Thymus (tissue), 11 donors: ENCODE measurements around the gene CRIM1. TPM values are rescaled to one million over a fixed set of nuclear protein-coding genes. Genes with fewer than 3 reads are reported as not detected.

Source experiments
- DNase-seq, 9 donors: peaks; one replicate each; pipeline ENCODE4 v3.0.0-alpha.2; 2013; ENCODE audit warnings: low spot score in 9 of 9, low read depth in 6 of 9, missing footprints in 1 of 9
- H3K27ac ChIP-seq, 2 donors: one replicate each; pipeline ENCODE4 v1.5.1; 2013; ENCODE audit warnings: control low read depth in 1 of 2, low read depth in 1 of 2, low read length in 1 of 2, mild to moderate bottlenecking in 1 of 2, moderate library complexity in 1 of 2
- H3K27me3 ChIP-seq, 2 donors: one replicate each; pipeline ENCODE4 v1.5.1; 2013; ENCODE audit warnings: low read length in 1 of 2; ENCODE audit not compliant: control insufficient read depth in 2 of 2, insufficient read depth in 1 of 2
- H3K36me3 ChIP-seq, 2 donors: one replicate each; pipeline ENCODE4 v1.5.1; 2013; ENCODE audit warnings: low read length in 1 of 2, mild to moderate bottlenecking in 1 of 2, moderate library complexity in 1 of 2; ENCODE audit not compliant: control insufficient read depth in 2 of 2, insufficient read depth in 2 of 2
- H3K4me1 ChIP-seq, 2 donors: one replicate each; pipeline ENCODE4 v1.5.1; 2013; ENCODE audit warnings: low read length in 2 of 2; ENCODE audit not compliant: control insufficient read depth in 2 of 2, insufficient read depth in 2 of 2
- H3K4me3 ChIP-seq, 2 donors: one replicate each; pipeline ENCODE4 v1.5.1; 2013; ENCODE audit warnings: low read length in 2 of 2, control low read depth in 1 of 2, mild to moderate bottlenecking in 1 of 2
- H3K9me3 ChIP-seq, 2 donors: one replicate each; pipeline ENCODE4 v1.5.1; 2013; ENCODE audit warnings: low read length in 1 of 2, mild to moderate bottlenecking in 1 of 2; ENCODE audit not compliant: control insufficient read depth in 2 of 2, insufficient read depth in 1 of 2
- WGBS: extraction: QIAGEN DNeasy Blood & Tissue Kit; methylation state at CpG from one replicate; pipeline ENCODE4 v1.1.7; 2013; 5-methylcytosine and 5-hydroxymethylcytosine counted together
- polyA plus RNA-seq: library from polyadenylated mRNA; stranded (reverse); fragments of 200-250 nt; gene quantifications from one replicate; pipeline ENCODE4 v1.2.3, GENCODE V29; 2013
- total RNA-seq: library from RNA; stranded (reverse); fragments of 120-200 nt; gene quantifications from one replicate; pipeline ENCODE4 v1.2.4, GENCODE V29; 2013
- donor health status: healthy.

CRIM1 gene
- total and polyA plus RNA-seq, 2 donors = 9.1 to 24.3 TPM

DNA sequence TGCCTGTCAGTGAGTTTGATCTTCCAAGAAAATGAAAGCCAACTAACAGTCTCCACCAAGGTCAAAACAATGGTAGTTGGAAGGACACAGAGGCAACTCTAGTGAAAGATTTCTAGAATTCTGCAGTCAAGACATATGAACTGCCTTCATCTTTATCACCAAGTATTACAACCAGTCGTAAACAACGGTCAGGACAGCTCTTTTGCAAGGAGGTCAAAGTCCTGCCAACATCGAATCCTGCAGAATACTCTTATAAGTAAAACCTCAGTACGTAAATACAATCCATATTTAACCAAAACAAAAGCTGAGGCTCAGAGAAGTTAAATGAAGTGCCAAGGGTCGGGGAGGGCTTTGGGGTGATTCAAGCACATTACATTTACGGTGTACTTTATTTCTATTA, 239.3 kb downstream of the CRIM1 start:
- no peak for DNase-seq
- H3K4me1 ChIP-seq = peaks cover 6 to 13% of the 10 kb centered on the region in 2 donors
- 98% methylated on average over 6 of the region's 6 CpGs for WGBS

DNA sequence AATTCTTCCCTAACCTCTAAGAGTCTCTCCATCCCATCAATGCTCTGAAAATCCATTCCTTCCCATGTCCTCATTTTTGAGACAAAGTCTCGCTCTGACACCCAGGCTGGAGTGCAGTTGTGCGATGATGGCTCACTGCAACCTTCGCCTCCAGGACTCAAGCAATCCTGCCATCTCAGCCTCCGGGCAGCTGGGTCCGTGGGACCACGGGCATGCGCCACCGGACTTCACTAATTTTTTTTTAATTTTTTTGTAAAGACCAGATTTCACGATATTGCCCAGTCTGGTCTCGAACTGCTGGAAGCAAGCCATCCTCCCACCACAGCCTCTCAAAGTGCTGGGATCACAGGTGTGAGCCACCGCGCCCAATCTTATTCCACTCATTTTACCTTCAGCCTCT, 240.8 kb downstream of the CRIM1 start:
- DNase-seq = no peak
- Histone ChIP-seq H3K9me3 (no peaks in the 10 kb centered on the region), H3K27me3 (no peaks in the 10 kb centered on the region), H3K27ac (no peak overlapping the region), H3K4me3 (no peak overlapping the region), H3K4me1 (peaks cover 6 to 13% of the 10 kb centered on the region in 2 donors), H3K36me3 (peaks cover 0 to 4% of the 10 kb centered on the region in 2 donors)
- WGBS = 99% methylated on average over 12 of the region's 12 CpGs

More for the DNA sequence above, 239.3 kb downstream of the CRIM1 start:
- Histone ChIP-seq H3K9me3 (no peaks in the 10 kb centered on the region), H3K36me3 (peaks cover 7 to 8% of the 10 kb centered on the region in 2 donors), H3K27ac (no peak overlapping the region), H3K27me3 (no peaks in the 10 kb centered on the region), H3K4me3 (no peak overlapping the region)

- no peaks in the 10 kb centered on the region for H3K27me3 ChIP-seq
- H3K4me1 ChIP-seq = peaks cover 6 to 13% of the 10 kb centered on the region in 2 donors
- WGBS = 41% methylated on average over 19 of the region's 19 CpGs
- peaks cover 0 to 4% of the 10 kb centered on the region in 2 donors for H3K36me3 ChIP-seq
- DNase-seq = peak in 3 of 9 donors; percentile 1 to 3 (median 2)
- no peak overlapping the region for H3K27ac ChIP-seq
- no peaks in the 10 kb centered on the region for H3K9me3 ChIP-seq
- H3K4me3 ChIP-seq = peak overlapping the region; percentile 72 to 86
Observed at GRCh38 chr2:36597003-36597531, 241.5 kb downstream of the CRIM1 start.

- Histone ChIP-seq H3K9me3 (no peaks in the 10 kb centered on the region), H3K4me1 (peaks cover 6 to 13% of the 10 kb centered on the region in 2 donors), H3K4me3 (peak within 1 kb of the TSS; percentile 72 to 86), H3K36me3 (peaks cover 0 to 4% of the 10 kb centered on the region in 2 donors), H3K27ac (peak within 1 kb of the TSS; percentile 32 to 85), H3K27me3 (no peaks in the 10 kb centered on the region)
- WGBS = under 1% methylated on average over 81 of the region's 81 CpGs
- peak in 8 of 9 donors; percentile 22 to 68 (median 39) for DNase-seq
Observed at GRCh38 chr2:36597532-36598377, 242.2 kb downstream of the CRIM1 start, which contains the start of gene FEZ2. FEZ2 (minus strand) TSS chr2:36598168; CDS start chr2:36598142, 26 bp downstream.

Other genes starting within 250 kb of the CRIM1 start
- gene FEZ2, start 242.4 kb downstream of the CRIM1 start, total RNA-seq = 39.9 TPM
- 28.2 TPM for gene FEZ2, start 242.4 kb downstream of the CRIM1 start, polyA plus RNA-seq